Caco-2 (cell line): ENCODE measurements around the gene LRP1-AS. TPM values are rescaled to one million over a fixed set of nuclear protein-coding genes. Genes with fewer than 3 reads are reported as not detected.

Experiments
- BruUV-seq: library from RNA; stranded (reverse); fragments of 400-500 nt; replicated peaks from 2 replicates; lab custom pipeline; 2021; lab: Mats Ljungman, UMichigan
- CTCF ChIA-PET: fragments of 300-600 bp; sonication (Branson Sonifier 250); formaldehyde crosslinking; loops from one replicate; lab custom pipeline; 2022; ENCODE audit warnings: antibody characterized with exemption; lab: Charles Lee
- POLR2A ChIA-PET: fragments of 300-600 bp; sonication (Branson Sonifier 250); formaldehyde crosslinking; loops from one replicate; lab custom pipeline; 2022; ENCODE audit warnings: antibody characterized with exemption; lab: Charles Lee
- DNase-seq, 2 experiments: peaks; one replicate each; pipeline versions ENCODE4 v3.0.0 to v3.0.0-alpha.2; 2020 to 2022
- H3K27me3 ChIP-seq: replicated peaks from 2 replicates; pipeline ENCODE4 v1.6.0; 2011; ENCODE audit warnings: low read length; ENCODE audit not compliant: control insufficient read depth, insufficient read depth
- H3K36me3 ChIP-seq: 2 replicates; pipeline ENCODE4 v1.5.1; 2011; ENCODE audit warnings: low read length; ENCODE audit not compliant: control insufficient read depth, insufficient read depth
- H3K4me1 ChIP-seq: fragments of 250-450 bp; sonication (Bioruptor Pico); 2 replicates; pipeline ENCODE4 v1.5.1; 2020; ENCODE audit warnings: mild to moderate bottlenecking
- H3K4me3 ChIP-seq: 2 replicates; pipeline ENCODE4 v1.5.1; 2011; ENCODE audit warnings: low read depth, mild to moderate bottlenecking, control low read depth, low read length
- H3K9me3 ChIP-seq: fragments of 250-450 bp; sonication (Bioruptor Pico); 2 replicates; pipeline ENCODE4 v1.5.1; 2020; ENCODE audit warnings: mild to moderate bottlenecking, moderate library complexity
- H3K27ac Mint-ChIP-seq: one replicate; pipeline ENCODE4 v1.8.0; 2022; ENCODE audit warnings: mixed read lengths; ENCODE audit not compliant: unreplicated experiment
- H3K27me3 Mint-ChIP-seq: one replicate; pipeline ENCODE4 v1.8.0; 2022; ENCODE audit warnings: mixed read lengths; ENCODE audit not compliant: insufficient read depth, unreplicated experiment
- H3K36me3 Mint-ChIP-seq: one replicate; pipeline ENCODE4 v1.8.0; 2022; ENCODE audit warnings: mild to moderate bottlenecking, mixed read lengths; ENCODE audit not compliant: insufficient read depth, unreplicated experiment
- H3K4me1 Mint-ChIP-seq: one replicate; pipeline ENCODE4 v1.8.0; 2022; ENCODE audit warnings: low read depth, mixed read lengths; ENCODE audit not compliant: unreplicated experiment
- H3K4me3 Mint-ChIP-seq: one replicate; pipeline ENCODE4 v1.8.0; 2022; ENCODE audit warnings: mild to moderate bottlenecking, moderate library complexity, mixed read lengths; ENCODE audit not compliant: unreplicated experiment
- H3K9me3 Mint-ChIP-seq: one replicate; pipeline ENCODE4 v1.8.0; 2022; ENCODE audit warnings: mixed read lengths; ENCODE audit not compliant: unreplicated experiment
- intact Hi-C: fragments of 100-400 bp; cut with micrococcal nuclease; formaldehyde crosslinking; loops from one replicate; pipeline ENCODE4 v1.10.0; 2022; ENCODE audit not compliant: unreplicated experiment
- total RNA-seq: library from RNA; stranded (reverse); gene quantifications from 2 replicates; pipeline ENCODE4 v1.2.3, GENCODE V29; 2022
- TF ChIP-seq, protein P1 (sequence below), 2 experiments: fragments of 200-600 bp in 1 of 2; IDR thresholded peaks; 1 replicate in 1 of 2; 2 replicates in 1 of 2; pipeline versions ENCODE4 v1.5.1 to v1.8.0; 2011 to 2022; ENCODE audit warnings: antibody characterized with exemption in 1 of 2, control low read depth in 1 of 2, inconsistent platforms in 1 of 2, low read depth in 1 of 2, low read length in 1 of 2, mild to moderate bottlenecking in 1 of 2, moderate library complexity in 1 of 2; ENCODE audit not compliant: insufficient read depth in 1 of 2, severe bottlenecking in 1 of 2, unreplicated experiment in 1 of 2

Gene LRP1-AS
- total RNA-seq, 1 experiment from 2014 or later, result not detected

DNA sequence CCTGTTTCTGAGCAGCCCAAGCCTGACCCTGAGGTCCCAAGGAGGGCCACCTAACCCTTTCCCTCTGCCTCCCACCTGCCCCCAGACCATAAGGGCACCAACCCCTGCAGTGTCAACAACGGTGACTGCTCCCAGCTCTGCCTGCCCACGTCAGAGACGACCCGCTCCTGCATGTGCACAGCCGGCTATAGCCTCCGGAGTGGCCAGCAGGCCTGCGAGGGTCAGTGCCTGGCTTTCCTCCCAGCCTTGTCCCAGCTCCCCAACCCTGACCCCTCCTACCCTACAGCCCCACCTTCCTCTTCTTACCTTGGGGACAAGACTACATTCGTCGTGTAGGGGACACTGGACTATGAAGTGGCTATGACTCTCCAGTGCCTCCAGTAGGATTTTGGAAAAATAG, 33.7 kb upstream of the LRP1-AS start:
- Histone ChIP-seq H3K4me3 (no peak overlapping the region), H3K36me3 (peaks cover 6% of the 10 kb centered on the region), H3K9me3 (no peaks in the 10 kb centered on the region), H3K4me1 (no peaks in the 10 kb centered on the region), H3K27me3 (no peaks in the 10 kb centered on the region)
- no peak for DNase-seq
- H3K27me3 Mint-ChIP-seq, result no peaks in the 10 kb centered on the region
- no TSS peak for BruUV-seq
- H3K4me1 Mint-ChIP-seq, result peaks cover 17% of the 10 kb centered on the region
- CTCF ChIA-PET, result interaction anchor here (0.9 to 2.3 kb wide), 3 partner anchors 48 to 69 kb away, joined by 5 to 23 read pairs (median 5); partner anchors contain the start of genes LRP1 and STAT6
- peak overlapping the region; percentile 8 for H3K27ac Mint-ChIP-seq
- no peak overlapping the region for H3K4me3 Mint-ChIP-seq
- no peaks in the 10 kb centered on the region for H3K9me3 Mint-ChIP-seq
- intact Hi-C loops, result no loop called here
- H3K36me3 Mint-ChIP-seq, result peaks cover 77% of the 10 kb centered on the region
- POLR2A ChIA-PET, result no interaction called here
- TF ChIP-seq, protein P1, sequence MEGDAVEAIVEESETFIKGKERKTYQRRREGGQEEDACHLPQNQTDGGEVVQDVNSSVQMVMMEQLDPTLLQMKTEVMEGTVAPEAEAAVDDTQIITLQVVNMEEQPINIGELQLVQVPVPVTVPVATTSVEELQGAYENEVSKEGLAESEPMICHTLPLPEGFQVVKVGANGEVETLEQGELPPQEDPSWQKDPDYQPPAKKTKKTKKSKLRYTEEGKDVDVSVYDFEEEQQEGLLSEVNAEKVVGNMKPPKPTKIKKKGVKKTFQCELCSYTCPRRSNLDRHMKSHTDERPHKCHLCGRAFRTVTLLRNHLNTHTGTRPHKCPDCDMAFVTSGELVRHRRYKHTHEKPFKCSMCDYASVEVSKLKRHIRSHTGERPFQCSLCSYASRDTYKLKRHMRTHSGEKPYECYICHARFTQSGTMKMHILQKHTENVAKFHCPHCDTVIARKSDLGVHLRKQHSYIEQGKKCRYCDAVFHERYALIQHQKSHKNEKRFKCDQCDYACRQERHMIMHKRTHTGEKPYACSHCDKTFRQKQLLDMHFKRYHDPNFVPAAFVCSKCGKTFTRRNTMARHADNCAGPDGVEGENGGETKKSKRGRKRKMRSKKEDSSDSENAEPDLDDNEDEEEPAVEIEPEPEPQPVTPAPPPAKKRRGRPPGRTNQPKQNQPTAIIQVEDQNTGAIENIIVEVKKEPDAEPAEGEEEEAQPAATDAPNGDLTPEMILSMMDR (IDR thresholded peaks at IDR 0.05; ENCODE audit: insufficient read depth in 1 of 2, low read depth in 1 of 2, low read length in 1 of 2, severe bottlenecking in 1 of 2, unreplicated experiment in 1 of 2), result no peak

DNA sequence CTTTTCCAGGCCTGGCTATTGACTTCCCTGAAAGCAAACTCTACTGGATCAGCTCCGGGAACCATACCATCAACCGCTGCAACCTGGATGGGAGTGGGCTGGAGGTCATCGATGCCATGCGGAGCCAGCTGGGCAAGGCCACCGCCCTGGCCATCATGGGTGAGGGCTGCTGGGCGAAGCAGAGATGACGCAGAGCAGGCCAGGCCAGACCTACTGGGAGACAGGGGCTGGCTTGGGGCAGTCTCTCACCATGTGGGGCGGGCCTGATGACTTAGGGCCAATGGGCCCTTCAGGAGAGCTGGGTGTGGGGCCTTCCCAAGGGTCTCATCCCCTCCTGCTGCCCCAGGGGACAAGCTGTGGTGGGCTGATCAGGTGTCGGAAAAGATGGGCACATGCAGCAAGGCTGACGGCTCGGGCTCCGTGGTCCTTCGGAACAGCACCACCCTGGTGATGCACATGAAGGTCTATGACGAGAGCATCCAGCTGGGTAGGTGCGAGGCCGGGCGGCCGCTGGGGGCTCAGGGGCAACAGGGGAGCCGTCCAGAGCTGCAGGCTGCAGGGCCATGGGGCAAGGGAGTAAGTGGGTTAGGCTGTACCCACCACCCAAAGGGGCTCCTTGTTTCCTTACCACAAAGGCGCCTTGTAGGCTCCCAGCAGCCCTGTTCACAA, 33.0 kb upstream of the LRP1-AS start:
- no peak overlapping the region for H3K4me3 Mint-ChIP-seq
- TF ChIP-seq, protein P1 (IDR thresholded peaks at IDR 0.05; ENCODE audit: insufficient read depth in 1 of 2, low read depth in 1 of 2, low read length in 1 of 2, severe bottlenecking in 1 of 2, unreplicated experiment in 1 of 2), result no peak
- H3K36me3 ChIP-seq, result peaks cover 9% of the 10 kb centered on the region
- POLR2A ChIA-PET, result no interaction called here
- DNase-seq, result no peak
- no peaks in the 10 kb centered on the region for H3K27me3 Mint-ChIP-seq
- H3K9me3 Mint-ChIP-seq, result no peaks in the 10 kb centered on the region
- H3K27me3 ChIP-seq, result no peaks in the 10 kb centered on the region
- intact Hi-C loops, result no loop called here
- no peaks in the 10 kb centered on the region for H3K9me3 ChIP-seq
- BruUV-seq, result no TSS peak
- no peak overlapping the region for H3K27ac Mint-ChIP-seq
- H3K4me1 Mint-ChIP-seq, result peaks cover 17% of the 10 kb centered on the region
- no peak overlapping the region for H3K4me3 ChIP-seq
- peaks cover 83% of the 10 kb centered on the region for H3K36me3 Mint-ChIP-seq
- CTCF ChIA-PET, result interaction anchor here (0.5 to 1.3 kb wide), 4 partner anchors 45 to 53 kb away, joined by 3 to 5 read pairs (median 4); partner anchors contain the start of gene LRP1
- H3K4me1 ChIP-seq, result no peaks in the 10 kb centered on the region

DNA sequence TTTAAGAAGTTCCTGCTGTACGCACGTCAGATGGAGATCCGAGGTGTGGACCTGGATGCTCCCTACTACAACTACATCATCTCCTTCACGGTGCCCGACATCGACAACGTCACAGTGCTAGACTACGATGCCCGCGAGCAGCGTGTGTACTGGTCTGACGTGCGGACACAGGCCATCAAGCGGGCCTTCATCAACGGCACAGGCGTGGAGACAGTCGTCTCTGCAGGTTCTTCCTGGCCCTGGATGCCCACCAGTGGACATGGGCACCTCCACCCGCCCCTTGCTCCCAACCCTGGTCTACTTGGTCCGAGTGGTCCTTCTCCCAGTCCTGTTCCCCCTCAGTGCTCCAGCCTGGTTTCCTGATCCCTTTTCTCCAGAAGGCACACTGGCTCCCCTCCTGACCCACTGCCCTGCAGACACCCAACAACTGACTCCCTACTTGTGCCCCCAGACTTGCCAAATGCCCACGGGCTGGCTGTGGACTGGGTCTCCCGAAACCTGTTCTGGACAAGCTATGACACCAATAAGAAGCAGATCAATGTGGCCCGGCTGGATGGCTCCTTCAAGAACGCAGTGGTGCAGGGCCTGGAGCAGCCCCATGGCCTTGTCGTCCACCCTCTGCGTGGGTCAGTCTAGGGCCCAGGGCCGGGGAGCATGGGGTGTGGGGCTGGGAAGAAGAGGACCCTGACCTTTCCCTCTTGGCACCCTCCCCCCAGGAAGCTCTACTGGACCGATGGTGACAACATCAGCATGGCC, 32.1 kb upstream of the LRP1-AS start:
- peaks cover 17% of the 10 kb centered on the region for H3K4me1 Mint-ChIP-seq
- intact Hi-C loops, result no loop called here
- no peak overlapping the region for H3K4me3 Mint-ChIP-seq
- TSS peak; percentile 53 for BruUV-seq
- H3K4me3 ChIP-seq, result no peak overlapping the region
- TF ChIP-seq, protein P1 (IDR thresholded peaks at IDR 0.05; ENCODE audit: insufficient read depth in 1 of 2, low read depth in 1 of 2, low read length in 1 of 2, severe bottlenecking in 1 of 2, unreplicated experiment in 1 of 2), result no peak
- no peak overlapping the region for H3K27ac Mint-ChIP-seq
- no peaks in the 10 kb centered on the region for H3K9me3 Mint-ChIP-seq
- no peaks in the 10 kb centered on the region for H3K4me1 ChIP-seq
- H3K27me3 Mint-ChIP-seq, result no peaks in the 10 kb centered on the region
- H3K27me3 ChIP-seq, result no peaks in the 10 kb centered on the region
- peaks cover 9% of the 10 kb centered on the region for H3K36me3 ChIP-seq
- ChIA-PET POLR2A (no interaction called here), CTCF (no interaction called here)
- no peaks in the 10 kb centered on the region for H3K9me3 ChIP-seq
- H3K36me3 Mint-ChIP-seq, result peaks cover 76% of the 10 kb centered on the region
- no peak for DNase-seq
